ENCODE data around the gene MIDN.
"Not testable (repeated sequence)": the region's sequence is repeated elsewhere in the genome, so short reads cannot be mapped to it uniquely, and the experiment has no call there.

Gene MIDN

DNA sequence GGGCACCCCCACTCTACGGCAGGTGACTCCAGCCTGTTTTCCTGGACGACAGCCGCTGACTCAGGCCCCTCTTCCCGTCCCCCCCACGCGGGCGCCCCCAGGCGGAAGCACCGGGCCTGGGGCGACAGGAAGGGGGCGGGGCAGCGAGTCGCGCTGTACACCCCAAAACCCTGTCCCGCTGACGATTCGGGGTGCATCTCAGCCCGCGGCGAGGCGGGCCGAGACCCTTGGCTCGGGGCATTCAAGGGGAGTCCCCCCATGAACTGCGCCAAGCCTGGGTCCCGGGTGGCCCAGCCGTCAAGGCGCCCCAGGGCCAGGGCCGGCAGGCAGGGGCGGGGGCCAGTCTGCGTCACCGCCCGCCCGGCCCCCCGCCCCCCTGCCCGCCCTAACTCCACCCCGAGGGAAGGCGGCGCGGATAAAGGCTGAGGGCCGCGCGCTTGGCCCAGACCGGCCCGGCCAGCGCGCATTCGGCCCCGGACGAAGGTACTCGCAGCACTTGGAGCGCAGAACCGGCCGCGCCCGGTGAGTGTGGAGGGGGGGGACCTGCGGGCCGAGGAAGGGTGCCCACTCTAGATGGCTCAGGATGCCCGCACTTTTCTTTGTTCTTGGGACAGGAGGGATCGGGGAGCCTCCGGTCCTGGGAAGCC, at the start of gene MIDN:
Gene MIDN (plus strand): TSS at position 445 of the 647 bp plus-strand sequence. CDS start 1,714 bp downstream, outside the sequence.
- no peak for DNase-seq

DNA sequence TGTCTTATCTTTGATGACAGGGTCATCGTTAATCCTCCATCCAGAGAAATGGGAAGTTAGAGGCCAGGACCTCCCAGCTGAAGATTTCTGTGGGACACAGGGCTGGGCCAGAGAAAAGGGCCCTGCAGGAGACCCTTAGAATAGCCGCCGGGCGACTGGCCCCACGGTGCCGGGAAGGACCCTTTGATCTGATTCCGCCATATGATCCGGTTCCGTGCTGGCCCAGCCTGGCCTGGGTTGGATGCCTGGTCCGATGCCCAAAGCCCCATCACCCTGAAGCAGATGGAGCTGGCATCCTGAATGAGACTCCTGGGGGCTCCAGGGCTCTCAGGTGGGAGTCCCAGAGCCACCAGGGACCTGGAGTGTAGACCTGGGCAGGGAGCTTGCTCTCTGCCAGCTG, 48.9 kb upstream of the MIDN start:
- no peak for DNase-seq

DNA sequence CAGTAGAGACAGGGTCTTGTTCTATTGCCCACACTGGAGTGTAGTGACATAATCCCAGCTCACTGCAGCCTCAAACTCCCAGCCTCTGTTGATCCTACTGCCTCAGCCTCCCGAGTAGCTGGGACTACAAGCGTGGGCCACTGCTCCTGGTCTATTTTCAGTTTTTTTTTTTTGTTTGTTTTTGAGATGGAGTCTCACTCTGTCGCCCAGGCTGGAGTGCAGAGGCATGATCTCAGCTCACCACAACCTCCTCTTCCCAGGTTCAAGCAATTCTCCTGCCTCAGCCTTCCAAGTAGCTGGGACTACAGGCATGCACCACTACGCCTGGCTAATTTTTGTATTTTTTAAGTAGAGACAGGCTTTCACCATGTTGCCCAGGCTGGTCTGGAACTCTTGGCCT, 47.8 kb upstream of the MIDN start:
- not testable (repeated sequence) for DNase-seq

DNA sequence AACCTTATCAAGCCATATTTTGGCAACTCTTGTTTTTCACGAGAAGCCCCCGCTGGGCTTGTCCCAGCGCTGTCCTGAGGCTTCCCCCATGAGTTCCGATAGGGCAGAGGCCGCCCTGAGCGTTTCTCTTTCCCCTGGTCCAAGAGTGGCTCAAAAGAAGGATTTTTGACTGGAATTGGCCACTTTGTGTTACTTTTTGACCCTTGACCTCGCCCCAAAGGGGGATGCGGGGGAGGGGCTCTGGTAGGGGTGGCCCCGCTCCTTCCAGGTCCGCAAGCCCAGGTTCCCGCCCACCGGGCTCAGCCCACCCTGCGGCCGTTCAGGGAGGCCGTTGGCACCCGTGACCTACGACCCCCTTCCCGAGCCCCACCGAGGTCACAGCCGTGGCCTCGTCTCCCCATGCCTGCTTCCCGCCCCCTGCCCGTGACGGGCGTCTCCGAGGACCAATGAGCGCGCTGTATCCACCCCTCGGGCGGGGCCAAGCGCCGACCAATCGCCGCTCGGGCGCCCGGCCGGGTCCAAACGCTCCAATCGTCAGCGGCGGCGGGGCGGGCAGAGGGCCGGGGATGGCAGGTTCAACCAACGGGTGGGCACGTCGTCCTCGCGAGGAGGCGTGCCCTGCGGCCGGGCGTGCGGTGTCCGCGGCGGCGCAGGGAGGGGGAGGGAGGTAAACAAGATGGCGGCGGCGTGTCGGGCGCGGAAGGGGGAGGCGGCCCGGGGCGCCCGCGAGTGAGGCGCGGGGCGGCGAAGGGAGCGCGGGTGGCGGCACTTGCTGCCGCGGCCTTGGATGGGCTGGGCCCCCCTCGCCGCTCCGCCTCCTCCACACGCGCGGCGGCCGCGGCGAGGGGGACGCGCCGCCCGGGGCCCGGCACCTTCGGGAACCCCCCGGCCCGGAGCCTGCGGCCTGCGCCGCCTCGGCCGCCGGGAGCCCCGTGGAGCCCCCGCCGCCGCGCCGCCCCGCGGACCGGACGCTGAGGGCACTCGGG, 43.0 kb upstream of the MIDN start, which contains the start of gene STK11:
Gene STK11 (plus strand): TSS at position 665 of the 986 bp plus-strand sequence. CDS start 1,136 bp downstream, outside the sequence.
- peak; percentile 92 for DNase-seq

DNA sequence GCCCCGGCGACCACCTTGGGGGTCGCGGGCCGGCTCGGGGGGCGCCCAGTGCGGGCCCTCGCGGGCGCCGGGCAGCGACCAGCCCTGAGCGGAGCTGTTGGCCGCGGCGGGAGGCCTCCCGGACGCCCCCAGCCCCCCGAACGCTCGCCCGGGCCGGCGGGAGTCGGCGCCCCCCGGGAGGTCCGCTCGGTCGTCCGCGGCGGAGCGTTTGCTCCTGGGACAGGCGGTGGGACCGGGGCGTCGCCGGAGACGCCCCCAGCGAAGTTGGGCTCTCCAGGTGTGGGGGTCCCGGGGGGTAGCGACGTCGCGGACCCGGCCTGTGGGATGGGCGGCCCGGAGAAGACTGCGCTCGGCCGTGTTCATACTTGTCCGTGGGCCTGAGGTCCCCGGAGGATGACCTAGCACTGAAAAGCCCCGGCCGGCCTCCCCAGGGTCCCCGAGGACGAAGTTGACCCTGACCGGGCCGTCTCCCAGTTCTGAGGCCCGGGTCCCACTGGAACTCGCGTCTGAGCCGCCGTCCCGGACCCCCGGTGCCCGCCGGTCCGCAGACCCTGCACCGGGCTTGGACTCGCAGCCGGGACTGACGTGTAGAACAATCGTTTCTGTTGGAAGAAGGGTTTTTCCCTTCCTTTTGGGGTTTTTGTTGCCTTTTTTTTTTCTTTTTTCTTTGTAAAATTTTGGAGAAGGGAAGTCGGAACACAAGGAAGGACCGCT, 42.1 kb upstream of the MIDN start:
- DNase-seq, result no peak

DNA sequence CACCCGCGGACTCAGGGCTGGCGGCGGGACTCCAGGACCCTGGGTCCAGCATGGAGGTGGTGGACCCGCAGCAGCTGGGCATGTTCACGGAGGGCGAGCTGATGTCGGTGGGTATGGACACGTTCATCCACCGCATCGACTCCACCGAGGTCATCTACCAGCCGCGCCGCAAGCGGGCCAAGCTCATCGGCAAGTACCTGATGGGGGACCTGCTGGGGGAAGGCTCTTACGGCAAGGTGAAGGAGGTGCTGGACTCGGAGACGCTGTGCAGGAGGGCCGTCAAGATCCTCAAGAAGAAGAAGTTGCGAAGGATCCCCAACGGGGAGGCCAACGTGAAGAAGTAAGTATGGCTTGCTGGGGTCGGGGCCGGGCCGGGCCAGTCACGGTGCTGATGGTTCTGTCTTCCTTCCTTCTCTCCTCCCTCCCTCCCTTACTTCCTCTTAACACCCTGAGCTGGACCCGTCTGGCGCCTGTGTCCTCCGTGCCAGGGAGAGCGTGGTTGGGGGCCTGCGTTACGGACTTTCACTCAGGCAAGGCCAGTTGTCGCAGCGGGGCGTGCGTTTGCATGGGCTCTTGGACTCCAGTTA, 41.4 kb upstream of the MIDN start:
- no peak for DNase-seq

DNA sequence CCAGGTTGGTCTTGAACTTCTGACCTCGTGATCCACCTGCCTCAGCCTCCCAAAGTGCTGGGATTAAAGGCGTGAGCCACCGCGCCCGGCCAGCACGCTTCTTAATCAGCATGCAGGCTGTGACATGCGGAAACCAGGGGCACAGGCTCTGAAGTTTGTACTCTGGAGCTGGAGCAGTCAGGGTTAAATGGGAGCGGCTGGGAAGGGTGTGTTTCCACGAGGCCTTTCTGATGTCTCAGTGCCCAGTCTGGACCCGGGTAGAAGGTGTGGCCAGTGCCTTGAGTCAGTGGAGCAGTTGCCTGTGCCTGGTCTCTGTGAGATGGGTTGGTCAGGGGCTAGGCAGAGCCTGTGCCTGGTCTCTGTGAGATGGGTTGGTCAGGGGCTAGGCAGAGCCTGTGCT, 39.6 kb upstream of the MIDN start:
- not testable (repeated sequence) for DNase-seq

DNA sequence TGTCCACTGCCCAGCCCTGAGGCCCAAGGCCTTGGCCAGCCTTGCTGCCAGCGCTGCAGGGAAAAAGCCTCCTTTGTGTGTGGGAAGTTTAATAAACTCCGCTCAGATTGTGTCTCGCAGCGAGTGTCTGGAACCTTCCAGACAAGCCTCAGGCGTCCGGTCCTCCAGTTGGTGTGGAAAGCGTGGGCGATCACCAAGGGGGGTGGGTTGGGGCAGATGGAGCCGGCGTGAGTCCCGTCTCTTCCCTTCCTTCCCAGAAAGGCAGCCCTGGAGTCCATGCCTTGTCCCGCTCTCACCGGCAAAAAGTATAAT, 38.2 kb upstream of the MIDN start:
- no peak for DNase-seq

DNA sequence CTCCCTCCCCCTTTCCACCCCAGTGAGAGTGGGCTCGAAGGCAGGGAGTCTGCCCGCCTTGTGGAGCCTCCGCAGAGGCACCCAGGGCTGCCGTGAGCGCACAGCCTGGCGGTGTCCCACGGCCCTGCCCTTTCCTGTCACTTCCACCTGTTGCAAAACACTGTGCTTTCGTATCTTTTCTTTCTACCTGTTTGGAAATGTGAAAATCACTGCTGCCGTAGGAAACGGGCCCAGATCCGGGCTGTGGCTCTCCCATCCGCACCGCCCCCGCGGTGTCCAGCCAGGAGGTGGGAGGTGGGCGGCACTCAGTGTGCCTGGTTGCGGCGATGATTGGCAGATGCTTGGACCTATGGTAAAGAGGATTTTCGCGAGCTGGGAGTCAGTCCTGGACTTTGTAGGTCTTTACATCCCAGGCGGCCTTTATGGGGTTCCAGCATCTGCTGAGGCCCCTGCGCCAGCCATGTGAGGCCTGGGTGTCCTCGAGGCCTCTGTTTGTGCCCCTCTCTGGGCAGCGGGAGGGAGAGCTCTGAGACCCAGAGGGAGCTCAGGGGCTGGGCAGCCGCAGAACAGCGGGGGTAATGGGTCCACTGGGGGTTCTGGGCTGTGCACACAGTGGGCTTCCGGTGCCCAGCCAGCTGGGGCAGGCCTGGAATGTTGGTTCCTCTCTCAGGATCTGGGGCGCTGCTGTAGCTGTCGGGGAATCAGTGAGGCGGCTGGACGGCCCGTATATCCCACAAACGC, 36.7 kb upstream of the MIDN start:
- no peak for DNase-seq

DNA sequence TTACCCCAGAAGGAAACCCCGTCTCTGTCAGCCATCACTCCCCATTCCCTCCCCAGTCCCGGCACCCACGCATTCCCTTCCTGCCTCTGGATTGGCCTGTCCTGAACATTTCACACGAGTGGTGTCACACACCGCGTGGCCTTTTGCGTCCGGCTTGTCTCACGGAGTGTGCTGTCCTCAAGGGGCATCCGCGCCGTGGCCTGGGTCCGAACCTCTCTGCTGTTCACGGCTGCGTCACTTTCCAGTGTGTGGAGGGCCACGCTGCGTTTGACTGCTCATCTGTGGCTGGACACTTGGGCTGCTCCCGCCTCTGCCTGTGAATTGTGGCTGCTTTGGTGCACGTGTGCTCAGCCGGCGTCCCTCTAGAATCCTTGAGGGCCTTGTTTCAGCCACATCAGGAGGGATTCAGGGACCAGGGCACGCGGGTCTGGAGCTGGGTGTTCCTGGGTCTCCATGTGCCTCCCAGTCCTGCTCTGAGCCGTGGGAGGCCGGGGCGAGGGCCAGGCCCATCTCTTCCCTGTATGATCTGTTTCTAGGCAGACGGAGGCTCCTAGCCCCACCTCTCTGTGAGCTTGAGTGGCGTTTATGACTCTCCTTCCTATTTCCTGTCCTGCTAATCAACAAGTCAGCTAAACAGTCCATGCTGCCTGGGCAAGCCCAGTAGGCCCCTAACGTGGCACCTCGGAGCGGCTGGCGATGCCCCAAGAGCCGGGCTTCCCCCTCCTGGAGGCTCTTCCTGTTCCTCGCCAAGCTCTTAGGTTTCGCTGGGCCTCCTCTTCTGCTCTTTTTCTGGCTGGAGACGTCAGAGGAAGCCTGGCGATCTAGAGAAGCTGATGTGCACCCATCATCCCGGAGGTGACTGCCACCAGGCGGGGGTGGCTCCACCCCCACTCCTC, 34.7 kb upstream of the MIDN start:
- no peak for DNase-seq

DNA sequence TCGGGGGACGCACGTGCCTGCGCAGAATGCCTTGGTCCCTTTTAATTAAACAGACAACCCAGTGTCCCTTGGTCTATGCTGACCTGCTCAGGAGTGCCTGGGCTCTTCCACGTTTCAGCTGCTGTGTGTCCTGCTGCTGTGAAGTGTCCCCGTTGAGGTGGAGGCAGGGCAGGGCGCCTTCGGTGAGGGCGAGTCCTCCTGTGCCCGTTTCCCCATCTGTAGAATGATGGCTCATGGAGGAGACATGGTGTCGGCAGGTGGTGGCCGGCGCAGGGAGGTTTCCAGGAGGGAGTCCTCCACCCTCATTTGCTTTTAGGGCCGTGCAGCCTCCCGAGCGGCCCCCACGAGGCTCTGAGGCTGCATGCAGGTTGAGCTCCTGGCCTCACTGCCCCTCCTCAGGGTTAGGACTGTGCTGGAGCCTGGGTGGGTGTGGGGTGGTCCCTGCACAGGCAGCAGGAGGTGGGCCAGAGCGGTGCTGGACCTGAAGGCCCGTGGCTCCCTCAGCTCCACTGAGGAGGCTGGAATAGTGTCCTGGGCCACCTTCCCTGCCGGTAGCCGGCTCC, 34.0 kb upstream of the MIDN start:
- no peak for DNase-seq

DNA sequence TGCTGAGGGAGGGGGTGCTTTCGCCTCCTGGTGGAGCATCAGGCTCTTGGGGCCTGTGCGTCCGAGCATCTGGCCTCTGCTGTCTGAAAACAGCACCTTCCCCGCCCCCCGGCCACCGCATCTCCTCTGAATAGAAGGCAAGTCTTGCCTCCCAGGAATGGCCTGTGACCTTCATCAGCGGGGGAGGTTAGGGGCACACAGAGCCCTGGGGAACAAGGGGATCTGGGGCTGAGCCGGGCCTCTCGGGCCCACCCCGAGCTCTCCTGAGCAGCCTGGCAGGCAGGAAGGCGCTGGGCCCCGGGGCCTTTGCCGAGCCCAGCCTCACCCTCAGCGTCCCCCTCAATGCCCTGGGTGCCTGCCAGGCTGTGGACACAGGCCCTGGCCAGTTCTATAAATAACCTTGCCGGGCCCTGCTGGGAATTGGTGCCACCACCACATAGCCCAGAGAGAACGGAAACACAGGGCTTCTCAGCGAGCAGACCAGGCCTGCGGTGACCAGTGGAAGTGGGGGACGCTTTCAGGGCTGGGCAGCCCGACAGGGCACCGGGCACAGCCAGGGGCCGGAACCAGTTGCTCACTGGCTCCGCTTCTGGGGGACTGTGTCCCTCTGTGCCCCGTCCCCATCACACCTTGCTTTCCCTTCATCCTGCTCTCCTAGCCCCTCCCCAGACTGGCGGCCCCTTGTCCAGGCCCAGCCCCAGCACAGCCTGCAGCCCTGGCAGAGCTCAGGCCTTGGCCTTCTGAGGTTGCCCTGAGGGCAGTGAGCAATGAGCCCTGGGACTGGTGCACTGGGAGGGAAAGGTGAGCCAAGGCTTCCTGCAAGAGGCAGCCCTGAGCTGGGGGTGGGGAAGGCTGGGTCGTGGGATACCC, 33.3 kb upstream of the MIDN start:
- DNase-seq, result no peak

DNA sequence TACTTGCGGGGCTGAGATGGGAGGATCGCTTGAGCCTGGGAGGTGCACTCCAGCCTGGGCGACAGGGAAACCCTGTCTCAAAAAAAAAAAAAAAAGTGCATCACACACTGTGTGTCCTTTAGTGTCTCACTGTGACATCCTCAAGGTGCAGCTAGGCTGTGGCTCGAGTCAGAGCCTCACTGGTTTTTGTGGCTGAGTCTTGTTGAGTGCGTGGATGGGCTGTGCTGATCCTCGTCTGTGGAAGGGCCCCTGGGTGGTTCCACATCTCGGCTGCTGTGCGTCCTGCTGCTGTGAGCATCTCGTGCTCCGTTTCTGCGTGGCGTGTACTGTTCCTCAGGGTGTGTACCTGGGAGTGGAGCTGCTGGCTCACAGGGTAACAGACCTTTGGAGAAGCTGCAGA, 31.6 kb upstream of the MIDN start:
- no peak for DNase-seq

DNA sequence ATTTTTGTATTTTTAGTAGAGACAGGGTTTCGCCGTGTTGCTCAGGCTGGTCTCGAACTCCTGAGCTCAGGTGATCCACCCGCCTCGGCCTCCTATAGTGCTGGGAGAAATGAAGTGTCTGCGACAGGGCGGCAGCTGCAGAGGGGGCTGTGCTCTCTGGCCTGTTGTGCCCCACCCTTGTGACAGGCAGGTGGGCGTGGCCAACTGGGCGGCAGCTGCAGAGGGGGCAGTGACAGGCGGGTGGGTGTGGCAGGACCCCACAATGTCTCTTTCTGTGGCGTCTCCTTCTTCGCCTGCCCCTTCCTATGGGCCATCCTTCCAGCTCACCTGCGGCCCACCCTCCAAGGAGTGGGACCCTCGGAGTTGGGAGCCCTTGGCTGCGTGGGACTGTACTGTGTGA, 31.0 kb upstream of the MIDN start:
- no peak for DNase-seq

DNA sequence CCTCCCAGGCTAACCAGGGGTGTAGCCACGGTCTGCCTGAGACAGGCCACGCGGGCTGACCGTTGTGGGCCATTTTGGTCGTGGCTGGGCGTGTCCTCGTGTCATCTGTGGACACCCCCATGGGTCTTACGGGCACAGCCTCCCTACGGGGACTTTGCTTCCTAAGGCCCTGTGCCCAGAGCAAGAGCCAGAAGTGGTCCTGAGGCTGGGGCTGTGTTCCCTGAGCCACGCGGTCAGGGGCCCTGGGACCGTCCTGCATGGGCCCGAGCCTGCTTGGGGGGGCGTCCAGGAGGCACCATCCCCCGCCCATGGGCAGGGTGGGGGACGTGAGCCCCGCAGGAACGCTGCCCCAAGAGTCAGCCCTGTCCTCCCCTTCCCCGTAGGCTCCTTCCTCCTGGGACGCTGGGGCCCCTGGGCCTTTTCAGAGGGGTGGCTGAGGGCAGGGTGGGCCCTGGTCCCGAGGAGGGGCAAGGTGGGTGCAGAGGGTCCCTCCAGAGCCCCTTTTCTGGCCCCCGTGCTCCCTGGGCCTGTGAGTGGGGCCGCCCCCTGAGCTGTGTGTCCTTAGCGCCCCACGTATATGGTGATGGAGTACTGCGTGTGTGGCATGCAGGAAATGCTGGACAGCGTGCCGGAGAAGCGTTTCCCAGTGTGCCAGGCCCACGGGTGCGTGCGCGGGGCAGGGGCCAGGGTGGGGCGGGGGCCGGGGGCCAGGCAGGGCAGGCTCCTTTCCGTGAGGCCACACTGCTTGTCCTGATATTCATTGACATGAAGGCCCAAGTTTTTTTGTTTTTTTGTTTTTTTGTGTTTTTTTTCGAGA, 29.4 kb upstream of the MIDN start:
- no peak for DNase-seq

DNA sequence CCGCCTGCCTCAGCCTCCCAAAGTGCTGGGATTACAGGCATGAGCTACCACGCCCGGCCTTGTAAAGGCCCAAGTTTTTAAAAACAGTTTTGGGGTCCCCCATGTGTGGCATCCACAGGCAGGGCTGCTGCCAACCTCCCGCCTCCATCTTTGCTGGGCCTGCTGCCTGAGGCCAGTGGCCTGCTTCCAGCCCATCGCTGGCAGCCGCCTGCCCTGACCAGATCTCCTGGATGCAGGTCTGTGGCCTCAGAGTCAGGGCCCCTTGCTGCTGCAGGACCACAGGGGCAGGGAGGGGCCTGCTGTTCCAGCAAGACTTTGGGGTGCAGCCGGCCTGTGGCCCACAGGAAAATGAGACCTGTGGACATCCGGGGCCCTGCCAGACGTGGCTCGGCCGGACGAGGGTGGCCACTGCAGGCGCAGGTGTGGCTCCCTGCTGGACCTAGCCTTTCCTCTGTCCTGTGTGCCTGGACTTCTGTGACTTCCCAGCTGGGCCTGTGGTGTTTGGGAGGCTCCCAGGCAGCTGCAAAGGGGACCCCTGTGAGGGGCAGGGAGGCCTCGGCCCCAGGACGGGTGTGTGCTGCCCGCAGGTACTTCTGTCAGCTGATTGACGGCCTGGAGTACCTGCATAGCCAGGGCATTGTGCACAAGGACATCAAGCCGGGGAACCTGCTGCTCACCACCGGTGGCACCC, 28.5 kb upstream of the MIDN start:
- no peak for DNase-seq

DNA sequence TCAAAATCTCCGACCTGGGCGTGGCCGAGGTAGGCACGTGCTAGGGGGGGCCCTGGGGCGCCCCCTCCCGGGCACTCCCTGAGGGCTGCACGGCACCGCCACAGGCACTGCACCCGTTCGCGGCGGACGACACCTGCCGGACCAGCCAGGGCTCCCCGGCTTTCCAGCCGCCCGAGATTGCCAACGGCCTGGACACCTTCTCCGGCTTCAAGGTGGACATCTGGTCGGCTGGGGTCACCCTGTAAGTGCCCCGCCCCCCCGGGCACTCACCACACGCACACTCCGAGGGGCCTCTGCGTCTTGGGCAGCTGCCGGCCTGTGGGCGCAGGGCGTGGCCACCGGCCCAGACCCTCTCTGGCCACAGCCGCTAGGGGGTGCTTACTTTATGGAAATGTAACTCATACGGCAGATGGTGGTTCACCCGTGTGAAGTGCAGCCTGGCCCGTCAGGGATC, 27.9 kb upstream of the MIDN start:
- no peak for DNase-seq
